H9 (cell line): ENCODE measurements around the gene SCRN2. TPM values are rescaled to one million over a fixed set of nuclear protein-coding genes. Genes with fewer than 3 reads are reported as not detected.

Experiments used
- DNase-seq: peaks from one replicate; pipeline ENCODE4 v3.0.0-alpha.2; 2017
- H2AFZ ChIP-seq: one replicate; pipeline ENCODE4 v1.6.1; 2013; ENCODE audit warnings: mild to moderate bottlenecking, low read length, control low read depth, moderate library complexity
- H2AK5ac ChIP-seq: 2 replicates; pipeline ENCODE4 v1.6.1; 2013; ENCODE audit warnings: low read length, control low read depth, mixed read lengths; ENCODE audit not compliant: insufficient read length
- H2BK120ac ChIP-seq: one replicate; pipeline ENCODE4 v1.6.1; 2013; ENCODE audit warnings: low read depth, mild to moderate bottlenecking, low read length, control low read depth, inconsistent platforms; ENCODE audit not compliant: poor library complexity, severe bottlenecking
- H2BK12ac ChIP-seq: 2 replicates; pipeline ENCODE4 v1.6.1; 2013; ENCODE audit warnings: low read length, control low read depth, mixed read lengths, low read depth; ENCODE audit not compliant: insufficient read length
- H2BK15ac ChIP-seq: 2 replicates; pipeline ENCODE4 v1.6.1; 2013; ENCODE audit warnings: low read depth, low read length, control low read depth
- H2BK20ac ChIP-seq: one replicate; pipeline ENCODE4 v1.6.1; 2013; ENCODE audit warnings: low read depth, mild to moderate bottlenecking, low read length, control low read depth, inconsistent platforms; ENCODE audit not compliant: poor library complexity, severe bottlenecking
- H2BK5ac ChIP-seq: 2 replicates; pipeline ENCODE4 v1.6.1; 2013; ENCODE audit warnings: low read length, control low read depth, mixed read lengths; ENCODE audit not compliant: insufficient read length
- H3K14ac ChIP-seq: 2 replicates; pipeline ENCODE4 v1.6.1; 2013; ENCODE audit warnings: low read length, control low read depth; ENCODE audit not compliant: insufficient read depth
- H3K18ac ChIP-seq: 2 replicates; pipeline ENCODE4 v1.6.1; 2013; ENCODE audit warnings: low read depth, mild to moderate bottlenecking, mixed read lengths, low read length, control low read depth; ENCODE audit not compliant: insufficient read length
- H3K23ac ChIP-seq: 2 replicates; pipeline ENCODE4 v1.6.1; 2013; ENCODE audit warnings: low read length, control low read depth, mixed read lengths, low read depth; ENCODE audit not compliant: insufficient read length
- H3K23me2 ChIP-seq: 2 replicates; pipeline ENCODE4 v1.6.1; 2013; ENCODE audit warnings: low read depth, mild to moderate bottlenecking, mixed read lengths, low read length, control low read depth; ENCODE audit not compliant: insufficient read length, poor library complexity, severe bottlenecking
- H3K27ac ChIP-seq: 2 replicates; pipeline ENCODE4 v1.5.1; 2013; ENCODE audit warnings: low read length, control low read depth, mixed read lengths, low read depth; ENCODE audit not compliant: insufficient read length
- H3K27me3 ChIP-seq: 2 replicates; pipeline ENCODE4 v1.6.1; 2013; ENCODE audit warnings: low read length, control low read depth, inconsistent platforms; ENCODE audit not compliant: insufficient read depth
- H3K4ac ChIP-seq: 2 replicates; pipeline ENCODE4 v1.6.1; 2013; ENCODE audit warnings: low read depth, mild to moderate bottlenecking, control low read depth, inconsistent platforms, low read length, moderate library complexity
- H3K4me1 ChIP-seq: 2 replicates; pipeline ENCODE4 v1.6.1; 2013; ENCODE audit warnings: low read length, control low read depth, inconsistent platforms; ENCODE audit not compliant: insufficient read depth
- H3K4me2 ChIP-seq: 2 replicates; pipeline ENCODE4 v1.6.1; 2013; ENCODE audit warnings: low read length, control low read depth, mixed read lengths; ENCODE audit not compliant: insufficient read length, insufficient read depth
- H3K56ac ChIP-seq: 2 replicates; pipeline ENCODE4 v1.6.1; 2013; ENCODE audit warnings: low read depth, mild to moderate bottlenecking, mixed read lengths, low read length, control low read depth; ENCODE audit not compliant: insufficient read length
- H3K79me1 ChIP-seq: 2 replicates; pipeline ENCODE4 v1.6.1; 2013; ENCODE audit warnings: low read depth, mild to moderate bottlenecking, moderate library complexity, low read length, control low read depth, inconsistent platforms; ENCODE audit not compliant: insufficient read depth, poor library complexity, severe bottlenecking
- H3K79me2 ChIP-seq: 2 replicates; pipeline ENCODE4 v1.6.1; 2013; ENCODE audit warnings: low read length, control low read depth, inconsistent platforms; ENCODE audit not compliant: insufficient read depth
- H3K9ac ChIP-seq: 2 replicates; pipeline ENCODE4 v1.6.1; 2013; ENCODE audit warnings: low read length, control low read depth, mixed read lengths; ENCODE audit not compliant: insufficient read length; ENCODE audit errors: extremely low read depth
- H3K9me3 ChIP-seq: one replicate; pipeline ENCODE4 v1.6.1; 2013; ENCODE audit warnings: low read depth, low read length, inconsistent platforms; ENCODE audit not compliant: control insufficient read depth
- H3T11ph ChIP-seq: one replicate; pipeline ENCODE4 v1.6.1; 2013; ENCODE audit warnings: mild to moderate bottlenecking, low read length, control low read depth, inconsistent platforms
- H4K20me1 ChIP-seq: one replicate; pipeline ENCODE4 v1.6.1; 2013; ENCODE audit not compliant: control insufficient read depth, insufficient read length, insufficient read depth
- H4K5ac ChIP-seq: 2 replicates; pipeline ENCODE4 v1.6.1; 2013; ENCODE audit warnings: low read depth, mild to moderate bottlenecking, mixed read lengths, low read length, control low read depth; ENCODE audit not compliant: insufficient read length
- H4K8ac ChIP-seq: replicated peaks from 2 replicates; pipeline ENCODE4 v1.6.1; 2013; ENCODE audit warnings: low read length, control low read depth, mixed read lengths, low read depth; ENCODE audit not compliant: insufficient read length
- H4K91ac ChIP-seq: 2 replicates; pipeline ENCODE4 v1.6.1; 2013; ENCODE audit warnings: low read depth, mild to moderate bottlenecking, moderate library complexity, mixed read lengths, low read length, control low read depth; ENCODE audit not compliant: insufficient read length
- H3K27ac Mint-ChIP-seq, 3 experiments: 2 replicates in 2 of 3; 3 replicates in 1 of 3; pipeline ENCODE4 v1.8.0; 2020 to 2021; ENCODE audit warnings: mixed read lengths in 3 of 3, mild to moderate bottlenecking in 1 of 3, moderate library complexity in 1 of 3
- H3K27me3 Mint-ChIP-seq: 2 replicates; pipeline ENCODE4 v1.8.0; 2021; ENCODE audit warnings: low read depth, mild to moderate bottlenecking, moderate library complexity, mixed read lengths
- H3K36me3 Mint-ChIP-seq, 3 experiments: 2 replicates in 2 of 3; 3 replicates in 1 of 3; pipeline ENCODE4 v1.8.0; 2020 to 2021; ENCODE audit warnings: low read depth in 3 of 3, mixed read lengths in 3 of 3; ENCODE audit not compliant: insufficient read depth in 1 of 3
- H3K4me1 Mint-ChIP-seq, 2 experiments: 2 replicates each; pipeline ENCODE4 v1.8.0; 2020; ENCODE audit warnings: mixed read lengths in 2 of 2
- H3K4me3 Mint-ChIP-seq, 2 experiments: 2 replicates in 1 of 2; 3 replicates in 1 of 2; pipeline ENCODE4 v1.8.0; 2020 to 2021; ENCODE audit warnings: mild to moderate bottlenecking in 2 of 2, mixed read lengths in 2 of 2, moderate library complexity in 1 of 2
- H3K9me3 Mint-ChIP-seq, 2 experiments: 2 replicates in 1 of 2; 3 replicates in 1 of 2; pipeline ENCODE4 v1.8.0; 2020; ENCODE audit warnings: mild to moderate bottlenecking in 2 of 2, mixed read lengths in 2 of 2, moderate library complexity in 1 of 2
- CTCF ChIP-seq: fragments of 200-600 bp; sonication (generic); conservative IDR thresholded peaks from 3 replicates; pipeline ENCODE4 v1.8.0; 2021; ENCODE audit warnings: antibody characterized with exemption, mild to moderate bottlenecking
- WGBS: extraction: QIAGEN DNeasy Blood & Tissue Kit; methylation state at CpG from one replicate; pipeline ENCODE4 v1.1.7; 2013; ENCODE audit warnings: missing lambda C conversion rate, low lambda C conversion rate, mixed read lengths; ENCODE audit not compliant: insufficient read length; ENCODE audit errors: extremely low coverage; 5-methylcytosine and 5-hydroxymethylcytosine counted together
- total RNA-seq: library from RNA; stranded (reverse); gene quantifications from 2 replicates; pipeline ENCODE4 v1.2.1, GENCODE V29; 2021

SCRN2 gene
- total RNA-seq, 1 experiment from 2014 or later, result 34.0 TPM

GRCh38 chr17:47872651-47873161 lies 31.6 kb upstream of the SCRN2 start:
- Histone ChIP-seq H4K8ac (no peak overlapping the region), H3K23me2 (peaks cover 11% of the 10 kb centered on the region), H2BK5ac (no peak overlapping the region), H3K27me3 (peaks cover 7% of the 10 kb centered on the region; the same call in 1 of the 2 replicates), H3K4me2 (peak overlapping the region; percentile 56), H3K9ac (no peak overlapping the region), H2BK15ac (no peak overlapping the region), H3K79me2 (no peaks in the 10 kb centered on the region), H3K56ac (no peak overlapping the region), H3K14ac (no peak overlapping the region), H2AK5ac (no peak overlapping the region), H3K4ac (no peak overlapping the region), H2BK12ac (no peak overlapping the region), H3K79me1 (no peaks in the 10 kb centered on the region), H2BK20ac (no peak overlapping the region), H3K18ac (no peak overlapping the region), H3K27ac (no peak overlapping the region), H3K23ac (no peak overlapping the region), H4K20me1 (no peaks in the 10 kb centered on the region), H2BK120ac (no peak overlapping the region), H3K9me3 (no peaks in the 10 kb centered on the region), H3K4me1 (peaks cover 7% of the 10 kb centered on the region; the same call in 1 of the 2 replicates), H4K91ac (no peak overlapping the region), H4K5ac (no peak overlapping the region), H2AFZ (no peak overlapping the region), H3T11ph (no peak overlapping the region)
- Mint-ChIP-seq H3K4me3 (peak overlapping the region; percentile 56 to 76; a peak in 4 of 5 replicates), H3K36me3 (no peaks in the 10 kb centered on the region), H3K9me3 (no peaks in the 10 kb centered on the region; a peak in 1 of 5 replicates), H3K27ac (no peak overlapping the region), H3K4me1 (peaks cover 50 to 60% of the 10 kb centered on the region in 2 experiments), H3K27me3 (peaks cover 79% of the 10 kb centered on the region)
- no CpG with 5 or more reads among the region's 15 CpGs for WGBS
- peak; percentile 78 for DNase-seq
- TF ChIP-seq CTCF, result no peak
